Measurements from ENCODE around the gene FLYWCH2. TPM values are rescaled to one million over a fixed set of nuclear protein-coding genes. Genes with fewer than 3 reads are reported as not detected.

FLYWCH2 gene
- total RNA-seq, 1 experiment from 2014 or later: 176 TPM

- Histone ChIP-seq H3K36me3 (no peaks in the 10 kb centered on the region), H3K9me3 (no peaks in the 10 kb centered on the region), H3K4me3 (no peak overlapping the region), H3K27me3 (no peaks in the 10 kb centered on the region)
- DNase-seq: no peak
Observed at GRCh38 chr16:2866431-2866830, 16.6 kb upstream of the FLYWCH2 start.

GRCh38 chr16:2867661-2867986, 15.4 kb upstream of the FLYWCH2 start:
- Histone ChIP-seq H3K9me3 (no peaks in the 10 kb centered on the region), H3K4me3 (peak overlapping the region; percentile 71), H3K27me3 (no peaks in the 10 kb centered on the region), H3K36me3 (no peaks in the 10 kb centered on the region)
- DNase-seq: no peak

GRCh38 chr16:2867987-2868789, 14.8 kb upstream of the FLYWCH2 start:
- no peaks in the 10 kb centered on the region for H3K9me3 ChIP-seq
- peak; percentile 95 for DNase-seq
- no peaks in the 10 kb centered on the region for H3K36me3 ChIP-seq
- no peaks in the 10 kb centered on the region for H3K27me3 ChIP-seq
- H3K4me3 ChIP-seq: peak overlapping the region; percentile 71

GRCh38 chr16:2871926-2872325, 11.1 kb upstream of the FLYWCH2 start:
- H3K4me3 ChIP-seq: no peak overlapping the region
- DNase-seq: no peak
- H3K27me3 ChIP-seq: no peaks in the 10 kb centered on the region
- H3K36me3 ChIP-seq: no peaks in the 10 kb centered on the region
- no peaks in the 10 kb centered on the region for H3K9me3 ChIP-seq

GRCh38 chr16:2874032-2874911, 8.7 kb upstream of the FLYWCH2 start:
- Histone ChIP-seq H3K9me3 (no peaks in the 10 kb centered on the region), H3K4me3 (no peak overlapping the region), H3K27me3 (no peaks in the 10 kb centered on the region), H3K36me3 (no peaks in the 10 kb centered on the region)
- DNase-seq: no peak

- no peaks in the 10 kb centered on the region for H3K36me3 ChIP-seq
- H3K9me3 ChIP-seq: peaks cover 3% of the 10 kb centered on the region; the same call in 1 of the 2 replicates
- DNase-seq: peak; percentile 84
- H3K4me3 ChIP-seq: no peak overlapping the region
- no peaks in the 10 kb centered on the region for H3K27me3 ChIP-seq
Observed at GRCh38 chr16:2874912-2875362, 8.1 kb upstream of the FLYWCH2 start.

- Histone ChIP-seq H3K4me3 (no peak overlapping the region), H3K9me3 (peaks cover 5% of the 10 kb centered on the region; the same call in 1 of the 2 replicates), H3K36me3 (peaks cover 5% of the 10 kb centered on the region), H3K27me3 (no peaks in the 10 kb centered on the region)
- no peak for DNase-seq
Observed at GRCh38 chr16:2879854-2880508, 3.0 kb upstream of the FLYWCH2 start.

- Histone ChIP-seq H3K36me3 (peaks cover 11% of the 10 kb centered on the region), H3K9me3 (peaks cover 11% of the 10 kb centered on the region), H3K4me3 (peak overlapping the region; percentile 84), H3K27me3 (no peaks in the 10 kb centered on the region)
- DNase-seq: peak; percentile 52
Observed at GRCh38 chr16:2881783-2882649, 999 bp upstream of the FLYWCH2 start.

- H3K27me3 ChIP-seq: no peaks in the 10 kb centered on the region
- peaks cover 13% of the 10 kb centered on the region for H3K9me3 ChIP-seq
- peak overlapping the region; percentile 84 for H3K4me3 ChIP-seq
- peaks cover 18% of the 10 kb centered on the region for H3K36me3 ChIP-seq
- DNase-seq: peak; percentile 52
Observed at GRCh38 chr16:2883458-2883908, 468 bp downstream of the FLYWCH2 start.

GRCh38 chr16:2884041-2884451, 1.0 kb downstream of the FLYWCH2 start:
- Histone ChIP-seq H3K9me3 (peaks cover 15% of the 10 kb centered on the region), H3K27me3 (no peaks in the 10 kb centered on the region), H3K36me3 (peaks cover 21% of the 10 kb centered on the region), H3K4me3 (peak overlapping the region; percentile 84)
- no peak for DNase-seq

- Histone ChIP-seq H3K4me3 (no peak overlapping the region), H3K9me3 (no peaks in the 10 kb centered on the region), H3K27me3 (no peaks in the 10 kb centered on the region), H3K36me3 (peaks cover 49% of the 10 kb centered on the region)
- DNase-seq: no peak
Observed at GRCh38 chr16:2894231-2894630, 11.2 kb downstream of the FLYWCH2 start.

GRCh38 chr16:2895813-2896212, 12.8 kb downstream of the FLYWCH2 start:
- H3K4me3 ChIP-seq: no peak overlapping the region
- peak; percentile 40 for DNase-seq
- H3K27me3 ChIP-seq: no peaks in the 10 kb centered on the region
- peaks cover 61% of the 10 kb centered on the region for H3K36me3 ChIP-seq
- H3K9me3 ChIP-seq: no peaks in the 10 kb centered on the region

GRCh38 chr16:2896480-2897010, 13.5 kb downstream of the FLYWCH2 start:
- no peak for DNase-seq
- H3K36me3 ChIP-seq: peaks cover 61% of the 10 kb centered on the region

GRCh38 chr16:2897110-2897509, 14.1 kb downstream of the FLYWCH2 start:
- Histone ChIP-seq H3K4me3 (no peak overlapping the region), H3K9me3 (no peaks in the 10 kb centered on the region), H3K27me3 (no peaks in the 10 kb centered on the region), H3K36me3 (peaks cover 61% of the 10 kb centered on the region)
- DNase-seq: no peak

More at GRCh38 chr16:2896480-2897010, 13.5 kb downstream of the FLYWCH2 start:
- no peaks in the 10 kb centered on the region for H3K9me3 ChIP-seq
- no peak overlapping the region for H3K4me3 ChIP-seq
- no peaks in the 10 kb centered on the region for H3K27me3 ChIP-seq

- Histone ChIP-seq H3K4me3 (no peak overlapping the region), H3K9me3 (no peaks in the 10 kb centered on the region), H3K36me3 (peaks cover 58% of the 10 kb centered on the region), H3K27me3 (no peaks in the 10 kb centered on the region)
- no peak for DNase-seq
Observed at GRCh38 chr16:2898831-2899563, 16.0 kb downstream of the FLYWCH2 start.

Measured in MG63 (cell line).